Measurements from ENCODE around the gene WDR3.

WDR3 gene

DNA sequence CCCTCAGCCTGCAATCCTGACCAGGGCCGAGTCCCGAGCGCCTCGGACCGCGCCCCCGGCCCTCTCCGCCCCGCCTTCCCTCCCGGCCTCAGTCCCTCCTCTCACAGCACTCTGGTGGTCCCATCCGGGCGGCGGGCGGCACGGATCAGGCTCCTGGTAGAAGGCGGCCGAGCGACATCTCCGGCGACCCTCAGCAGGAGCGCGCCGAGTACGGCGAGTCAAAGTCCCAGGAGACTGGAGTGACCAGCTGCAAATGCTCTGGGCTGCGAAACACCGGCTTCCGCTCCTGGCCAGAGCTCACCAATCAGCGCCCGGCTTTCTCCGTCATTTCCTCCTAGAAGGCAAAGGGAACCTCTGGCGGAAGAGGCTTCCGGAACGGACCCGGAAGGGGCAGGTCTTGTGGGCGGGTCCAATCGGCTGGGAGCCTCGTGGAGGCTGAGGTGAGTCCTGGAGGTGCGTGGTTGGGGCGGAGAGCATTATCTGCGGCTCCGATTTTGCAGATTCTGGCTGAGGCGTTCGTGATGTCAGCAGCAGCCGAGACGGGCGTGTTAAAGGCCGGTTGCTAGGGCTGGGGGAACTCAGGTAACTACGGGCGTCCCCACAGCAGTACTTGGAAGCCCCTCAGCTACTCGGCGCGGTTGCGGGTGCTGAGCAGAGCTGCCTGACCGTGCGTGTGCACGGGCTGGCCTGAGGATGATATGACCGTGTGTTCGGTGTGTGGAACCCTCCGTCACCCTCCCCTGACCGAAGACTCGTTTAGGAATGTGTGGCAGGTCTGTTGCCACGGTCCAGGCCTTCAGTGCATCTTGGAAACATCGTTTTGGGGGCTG lies at the start of gene WDR3, which contains the start of gene GDAP2:
WDR3 (plus strand) TSS at position 397 of the 830 bp plus-strand sequence. CDS start 3,581 bp downstream, outside the sequence.
GDAP2 (minus strand) TSS at position 279 of the 830 bp plus-strand sequence. CDS start 9,264 bp downstream, outside the sequence.
- ATAC-seq (ENCODE audit: low read depth) (peak; percentile 89), DNase-seq (ENCODE audit: low spot score in 2 of 2) (peak; percentile 84 to 92)
- Mint-ChIP-seq H3K9me3 (no peaks in the 10 kb centered on the region), H3K36me3 (peaks cover 7% of the 10 kb centered on the region), H3K27me3 (no peaks in the 10 kb centered on the region), H3K4me1 (peaks cover 29% of the 10 kb centered on the region), H3K27ac (peak within 1 kb of the TSS; percentile 97), H3K4me3 (peak within 1 kb of the TSS; percentile 89)

DNA sequence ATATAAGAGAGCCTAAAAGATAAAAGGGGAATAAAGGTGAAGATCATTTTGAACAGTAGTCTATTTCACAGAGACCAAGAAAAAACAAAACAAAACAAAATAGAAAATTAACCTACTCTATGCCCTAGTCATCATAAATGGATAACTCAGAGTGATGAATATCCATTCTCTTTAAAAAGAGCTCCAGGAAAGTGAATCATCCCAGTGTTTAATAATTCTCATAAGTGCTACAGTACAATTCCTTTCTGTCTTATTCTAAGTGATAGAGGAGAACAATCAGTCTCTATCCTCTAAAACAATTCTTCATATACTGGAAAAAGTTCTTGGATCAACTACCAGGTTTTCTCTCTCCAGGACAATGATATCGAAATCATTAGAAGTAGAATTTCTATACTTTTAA lies 45.9 kb upstream of the WDR3 start:
- H3K4me1 Mint-ChIP-seq = no peaks in the 10 kb centered on the region
- no peak for DNase-seq (ENCODE audit: low spot score in 2 of 2)

DNA sequence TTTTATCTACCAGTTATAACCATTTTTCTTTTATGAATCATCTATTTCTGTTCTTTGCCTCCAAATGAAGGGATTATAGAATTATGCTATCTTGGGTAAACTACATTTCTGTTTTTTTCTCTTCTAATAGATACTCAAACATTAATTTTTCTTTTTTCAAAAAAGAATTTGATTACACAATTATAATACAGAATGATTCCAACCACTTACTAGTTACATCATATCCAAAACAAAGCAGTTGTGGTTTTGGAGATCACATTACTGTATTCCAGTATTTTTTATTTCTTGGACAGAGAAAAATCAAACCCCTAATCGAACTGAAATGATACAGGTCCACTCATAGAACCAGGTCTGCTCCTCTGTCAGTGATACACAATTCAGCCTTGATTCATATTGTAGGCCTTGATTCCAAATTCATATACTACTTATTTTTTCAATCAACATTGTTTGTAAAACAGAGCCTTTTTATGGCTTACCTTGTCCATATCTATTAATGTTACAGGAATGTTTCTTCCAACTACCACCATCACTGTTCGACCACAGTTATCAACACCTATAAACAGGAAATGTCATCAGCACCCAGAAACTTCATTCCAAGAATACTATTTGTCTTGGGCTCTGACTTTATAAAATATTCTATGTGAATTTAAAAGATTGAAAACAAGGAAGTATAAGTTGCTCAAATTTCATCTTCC lies 43.3 kb upstream of the WDR3 start:
- Mint-ChIP-seq H3K4me1 (no peaks in the 10 kb centered on the region), H3K27me3 (no peaks in the 10 kb centered on the region), H3K36me3 (peaks cover 21% of the 10 kb centered on the region), H3K9me3 (no peaks in the 10 kb centered on the region), H3K27ac (no peak overlapping the region), H3K4me3 (no peak overlapping the region)
- no peak for DNase-seq (ENCODE audit: low spot score in 2 of 2)
- ATAC-seq (ENCODE audit: low read depth) = no peak

More for the DNA sequence above, 45.9 kb upstream of the WDR3 start:
- ATAC-seq (ENCODE audit: low read depth) = no peak
- peaks cover 28% of the 10 kb centered on the region for H3K36me3 Mint-ChIP-seq
- no peak overlapping the region for H3K4me3 Mint-ChIP-seq
- no peaks in the 10 kb centered on the region for H3K27me3 Mint-ChIP-seq
- H3K9me3 Mint-ChIP-seq = no peaks in the 10 kb centered on the region
- H3K27ac Mint-ChIP-seq = no peak overlapping the region

DNA sequence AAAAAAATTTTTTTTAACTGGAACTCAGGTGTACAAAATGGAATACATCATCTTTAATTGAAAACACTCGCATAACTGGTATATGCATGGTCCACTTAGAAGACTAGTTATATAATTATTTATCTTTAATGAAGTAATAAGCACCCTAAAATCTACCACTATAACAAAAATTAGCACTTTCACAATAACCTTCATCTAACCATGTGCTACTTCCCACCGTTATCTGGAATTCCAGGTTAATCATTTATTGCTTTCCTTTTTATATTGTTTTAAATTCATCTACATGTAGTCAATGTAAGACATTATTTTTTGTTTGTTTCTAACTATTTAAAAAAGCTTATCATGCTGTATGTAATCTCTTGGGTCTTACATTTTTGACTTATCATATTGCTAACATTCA lies 39.1 kb upstream of the WDR3 start:
- no peak for DNase-seq (ENCODE audit: low spot score in 2 of 2)
- Mint-ChIP-seq H3K4me1 (peaks cover under 1% of the 10 kb centered on the region), H3K9me3 (no peaks in the 10 kb centered on the region), H3K36me3 (peaks cover 14% of the 10 kb centered on the region), H3K27ac (no peak overlapping the region), H3K27me3 (no peaks in the 10 kb centered on the region), H3K4me3 (no peak overlapping the region)
- no peak for ATAC-seq (ENCODE audit: low read depth)

DNA sequence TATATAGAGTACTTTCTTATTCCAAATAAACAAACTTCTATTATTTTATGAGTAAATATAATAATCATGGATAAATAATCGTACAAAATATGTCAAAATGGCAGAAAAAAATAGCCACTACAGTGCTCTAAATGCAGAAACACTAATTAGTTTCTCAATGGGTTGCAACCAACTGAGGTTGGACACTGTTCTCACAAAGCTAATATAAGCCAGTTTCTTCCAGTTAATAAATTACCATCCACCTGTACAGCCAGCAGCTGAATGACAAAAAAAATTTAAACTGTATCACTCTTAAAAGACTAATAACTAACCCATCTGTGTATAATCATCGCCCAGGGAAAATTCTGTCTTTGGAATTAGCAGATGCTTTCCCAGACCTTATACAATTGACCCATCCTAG lies 37.0 kb upstream of the WDR3 start:
- H3K27ac Mint-ChIP-seq = no peak overlapping the region
- H3K27me3 Mint-ChIP-seq = no peaks in the 10 kb centered on the region
- DNase-seq (ENCODE audit: low spot score in 2 of 2) (no peak), ATAC-seq (ENCODE audit: low read depth) (no peak)
- H3K36me3 Mint-ChIP-seq = peaks cover 17% of the 10 kb centered on the region
- no peaks in the 10 kb centered on the region for H3K9me3 Mint-ChIP-seq
- H3K4me1 Mint-ChIP-seq = peaks cover 3% of the 10 kb centered on the region
- no peak overlapping the region for H3K4me3 Mint-ChIP-seq

DNA sequence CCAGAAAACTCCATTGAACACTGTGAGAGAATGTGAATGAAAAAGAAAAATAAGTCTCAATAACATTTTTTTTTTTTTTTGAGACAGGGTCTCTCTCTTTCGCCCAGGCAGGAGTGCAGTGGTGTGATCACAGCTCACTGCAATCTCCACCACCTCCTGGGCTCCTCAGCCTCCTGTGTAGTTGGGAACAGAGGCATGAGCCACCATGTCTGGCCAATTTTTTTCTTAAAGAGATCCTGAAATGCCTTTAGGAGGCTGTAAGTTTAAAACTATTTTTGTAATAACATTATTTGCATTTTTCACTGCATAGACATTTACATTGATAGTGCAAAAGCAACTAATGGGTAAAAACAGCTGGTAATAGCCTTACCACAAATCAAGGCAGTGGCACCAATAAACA lies 35.5 kb upstream of the WDR3 start:
- peaks cover 13% of the 10 kb centered on the region for H3K36me3 Mint-ChIP-seq
- H3K4me1 Mint-ChIP-seq = peaks cover 3% of the 10 kb centered on the region
- H3K4me3 Mint-ChIP-seq = no peak overlapping the region
- DNase-seq (ENCODE audit: low spot score in 2 of 2) (no peak), ATAC-seq (ENCODE audit: low read depth) (no peak)
- no peak overlapping the region for H3K27ac Mint-ChIP-seq
- no peaks in the 10 kb centered on the region for H3K9me3 Mint-ChIP-seq
- no peaks in the 10 kb centered on the region for H3K27me3 Mint-ChIP-seq

DNA sequence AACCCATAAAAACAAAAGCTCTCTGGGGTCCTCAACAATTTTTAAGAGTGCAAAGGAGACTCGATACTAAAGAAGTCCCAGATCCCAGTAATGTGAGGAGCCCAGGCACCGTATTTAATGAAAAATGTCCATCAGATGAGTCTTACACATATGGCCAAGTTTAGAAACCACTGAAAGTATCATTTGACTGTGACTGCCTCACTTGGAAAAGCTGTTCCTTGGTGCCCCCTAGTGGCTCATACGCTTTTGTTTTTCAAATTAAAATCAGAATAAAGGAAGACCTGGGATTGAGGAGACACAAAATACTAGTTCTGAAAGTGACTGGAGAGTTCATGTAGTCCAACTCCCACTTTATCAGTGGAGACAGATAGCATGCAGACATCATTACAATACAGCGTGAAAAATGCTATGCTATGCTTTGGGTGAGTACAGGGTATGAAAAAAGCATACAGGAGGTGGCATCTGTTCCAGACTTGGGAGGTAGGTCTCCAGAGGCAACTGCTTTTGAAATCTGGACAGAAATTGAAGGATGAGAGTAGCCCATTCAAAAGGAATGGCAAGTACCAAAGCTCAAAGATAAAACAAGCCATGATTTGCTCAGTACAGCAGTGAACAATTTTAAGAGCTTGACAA lies 33.9 kb upstream of the WDR3 start:
- Mint-ChIP-seq H3K36me3 (peaks cover 16% of the 10 kb centered on the region), H3K27ac (no peak overlapping the region), H3K9me3 (no peaks in the 10 kb centered on the region), H3K4me1 (peaks cover 3% of the 10 kb centered on the region), H3K4me3 (no peak overlapping the region), H3K27me3 (no peaks in the 10 kb centered on the region)
- peak; percentile 54 to 55 for DNase-seq (ENCODE audit: low spot score in 2 of 2)
- ATAC-seq (ENCODE audit: low read depth) = peak; percentile 26

DNA sequence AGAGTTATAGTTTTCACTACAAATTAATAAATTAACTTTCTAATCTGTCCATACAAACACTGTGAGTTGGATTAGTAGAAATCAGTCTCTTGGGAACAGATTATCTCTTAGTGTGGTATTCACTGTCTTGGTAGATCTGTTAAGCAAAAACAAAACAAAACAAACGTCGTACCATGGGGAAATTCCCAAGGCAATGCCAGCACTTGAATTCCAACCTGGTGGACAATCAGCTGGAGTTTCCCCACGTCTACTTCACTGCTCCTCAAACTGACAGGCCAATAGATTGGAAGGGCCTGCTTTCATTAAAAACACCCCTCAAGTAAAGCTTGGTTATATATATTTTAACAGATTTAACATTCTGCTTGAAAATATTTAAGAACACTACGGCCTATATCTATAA lies 32.0 kb upstream of the WDR3 start:
- Mint-ChIP-seq H3K4me3 (no peak overlapping the region), H3K4me1 (peaks cover 3% of the 10 kb centered on the region), H3K27ac (no peak overlapping the region), H3K36me3 (peaks cover 31% of the 10 kb centered on the region), H3K9me3 (peaks cover 3% of the 10 kb centered on the region), H3K27me3 (no peaks in the 10 kb centered on the region)
- no peak for ATAC-seq (ENCODE audit: low read depth)
- DNase-seq (ENCODE audit: low spot score in 2 of 2) = no peak

DNA sequence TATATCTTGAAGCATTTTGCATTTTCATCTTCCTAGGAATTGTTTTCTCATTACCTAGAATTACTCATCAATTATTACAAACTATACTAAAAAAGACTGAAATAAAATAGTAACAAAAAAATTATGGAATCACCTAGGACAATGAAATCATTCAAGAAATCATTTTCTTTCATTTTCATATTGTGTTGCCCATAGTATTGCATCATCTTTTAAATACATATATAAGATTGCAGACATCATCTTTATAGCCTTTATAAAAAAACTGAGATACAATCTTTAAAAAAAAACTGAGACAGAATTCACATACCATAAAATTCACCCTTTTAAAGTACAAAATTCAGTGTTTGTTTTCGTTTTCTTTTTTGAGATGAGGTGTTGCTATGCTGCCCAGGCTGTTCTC lies 29.7 kb upstream of the WDR3 start:
- Mint-ChIP-seq H3K36me3 (peaks cover 38% of the 10 kb centered on the region), H3K27me3 (no peaks in the 10 kb centered on the region), H3K9me3 (peaks cover 3% of the 10 kb centered on the region), H3K4me3 (no peak overlapping the region), H3K27ac (no peak overlapping the region), H3K4me1 (peaks cover 3% of the 10 kb centered on the region)
- DNase-seq (ENCODE audit: low spot score in 2 of 2) (no peak), ATAC-seq (ENCODE audit: low read depth) (no peak)

DNA sequence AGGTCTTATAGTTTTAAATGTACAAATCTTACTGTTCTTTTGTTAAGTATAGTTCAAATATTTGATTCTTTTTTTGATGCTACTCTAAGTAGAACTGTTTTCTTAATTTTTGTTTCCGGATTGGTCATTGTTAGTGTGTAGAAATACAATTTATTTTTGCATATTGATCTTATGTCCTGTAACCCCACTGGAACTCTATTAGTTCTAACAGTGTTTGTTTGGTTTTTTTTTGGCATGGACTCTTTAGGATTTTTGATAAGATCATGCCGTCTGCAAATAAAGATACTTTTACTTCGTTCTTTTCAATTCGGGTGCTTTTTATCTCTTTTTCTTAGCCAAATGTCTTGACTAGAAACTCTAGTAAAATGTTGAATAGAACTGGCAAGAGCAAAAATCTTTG lies 26.6 kb upstream of the WDR3 start:
- no peak for ATAC-seq (ENCODE audit: low read depth)
- Mint-ChIP-seq H3K9me3 (peaks cover 3% of the 10 kb centered on the region), H3K4me1 (no peaks in the 10 kb centered on the region), H3K4me3 (no peak overlapping the region), H3K36me3 (peaks cover 50% of the 10 kb centered on the region), H3K27me3 (no peaks in the 10 kb centered on the region), H3K27ac (no peak overlapping the region)
- DNase-seq (ENCODE audit: low spot score in 2 of 2) = no peak

DNA sequence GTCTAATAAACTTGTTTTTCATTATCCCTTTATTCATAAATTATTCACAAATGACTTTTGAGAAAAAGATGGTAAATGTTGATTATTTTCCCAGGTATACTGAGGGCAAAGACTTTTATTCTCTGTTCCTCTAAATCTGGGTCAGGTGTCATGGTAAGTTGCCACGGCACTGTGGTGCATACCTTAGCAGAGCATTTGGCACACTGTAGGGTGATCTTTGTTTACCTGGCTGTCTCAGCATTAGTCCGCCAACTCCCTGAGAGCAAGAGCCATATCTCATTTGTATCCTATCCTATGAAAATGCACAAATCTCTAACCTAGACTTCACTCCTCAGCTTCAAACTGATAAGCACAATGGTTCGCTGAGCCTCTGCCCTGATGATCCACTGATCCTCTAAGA lies 25.1 kb upstream of the WDR3 start:
- H3K27ac Mint-ChIP-seq = no peak overlapping the region
- no peak overlapping the region for H3K4me3 Mint-ChIP-seq

DNA sequence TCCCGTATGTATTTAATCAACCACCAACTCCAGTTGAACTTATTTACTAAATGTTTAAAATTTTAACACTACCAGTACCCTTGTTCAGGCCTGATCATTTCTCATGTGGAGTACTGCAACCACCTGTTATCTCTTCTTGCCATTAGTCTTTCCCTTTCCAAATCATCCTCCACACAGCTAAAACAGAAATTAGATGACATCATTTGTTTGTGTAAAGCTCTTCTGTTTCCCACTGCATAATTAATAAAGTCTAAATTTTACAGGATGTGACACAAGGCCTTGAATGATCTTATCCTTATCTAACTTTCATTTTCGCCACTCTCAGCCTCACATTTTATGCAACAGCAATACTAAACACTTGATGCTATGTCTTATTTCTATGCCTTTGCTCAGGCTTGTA lies 24.5 kb upstream of the WDR3 start:
- Mint-ChIP-seq H3K27ac (peak overlapping the region; percentile 26), H3K27me3 (no peaks in the 10 kb centered on the region), H3K9me3 (peaks cover 3% of the 10 kb centered on the region), H3K36me3 (peaks cover 49% of the 10 kb centered on the region), H3K4me1 (no peaks in the 10 kb centered on the region), H3K4me3 (no peak overlapping the region)
- ATAC-seq (ENCODE audit: low read depth) (no peak), DNase-seq (ENCODE audit: low spot score in 2 of 2) (no peak)

More for the DNA sequence above, 25.1 kb upstream of the WDR3 start:
- Mint-ChIP-seq H3K27me3 (no peaks in the 10 kb centered on the region), H3K36me3 (peaks cover 49% of the 10 kb centered on the region), H3K9me3 (peaks cover 3% of the 10 kb centered on the region), H3K4me1 (no peaks in the 10 kb centered on the region)
- DNase-seq (ENCODE audit: low spot score in 2 of 2) = no peak
- ATAC-seq (ENCODE audit: low read depth) = no peak

DNA sequence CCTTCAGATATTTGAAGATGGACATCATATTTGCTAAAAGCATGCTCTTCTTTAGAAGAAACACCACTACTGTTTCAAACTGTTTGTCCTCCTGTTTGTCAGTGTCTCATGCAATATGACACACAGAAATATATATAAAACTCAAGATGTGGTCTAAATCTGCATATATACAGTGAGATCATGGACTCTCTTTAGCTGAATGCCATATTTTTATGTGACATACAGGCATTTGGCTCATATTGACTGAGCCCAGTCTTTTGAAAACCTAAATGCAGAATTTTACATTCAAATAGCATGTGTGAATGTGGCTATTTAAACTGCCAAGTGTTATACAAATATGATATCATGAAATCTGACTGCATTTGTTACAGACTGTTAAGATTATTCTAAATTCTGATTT lies 18.5 kb upstream of the WDR3 start:
- H3K27ac Mint-ChIP-seq = no peak overlapping the region
- H3K36me3 Mint-ChIP-seq = peaks cover 41% of the 10 kb centered on the region
- ATAC-seq (ENCODE audit: low read depth) = no peak
- no peak overlapping the region for H3K4me3 Mint-ChIP-seq
- DNase-seq (ENCODE audit: low spot score in 2 of 2) = no peak
- no peaks in the 10 kb centered on the region for H3K27me3 Mint-ChIP-seq
- H3K9me3 Mint-ChIP-seq = no peaks in the 10 kb centered on the region
- H3K4me1 Mint-ChIP-seq = no peaks in the 10 kb centered on the region

DNA sequence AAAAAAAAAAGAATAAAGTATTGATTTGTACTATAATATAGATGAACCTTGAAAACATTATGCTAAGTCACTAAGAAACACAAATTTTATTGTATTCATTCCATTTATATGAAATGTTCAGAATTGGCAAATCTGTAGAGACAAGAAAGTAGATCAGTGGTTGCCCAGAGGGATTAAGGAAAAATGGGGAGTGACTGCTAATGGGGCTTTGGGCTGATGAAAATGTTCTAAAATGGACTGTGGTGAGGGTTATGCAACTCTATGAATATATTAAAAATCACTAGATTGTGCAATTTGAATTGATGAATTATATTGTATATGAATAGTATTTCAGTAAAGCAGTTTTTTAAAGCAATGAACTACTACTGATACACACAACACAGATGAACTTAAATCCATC lies 10.2 kb upstream of the WDR3 start:
- H3K27me3 Mint-ChIP-seq = no peaks in the 10 kb centered on the region
- DNase-seq (ENCODE audit: low spot score in 2 of 2) = no peak
- peaks cover 4% of the 10 kb centered on the region for H3K4me1 Mint-ChIP-seq
- no peak overlapping the region for H3K27ac Mint-ChIP-seq
- no peaks in the 10 kb centered on the region for H3K9me3 Mint-ChIP-seq
- peaks cover 28% of the 10 kb centered on the region for H3K36me3 Mint-ChIP-seq
- no peak for ATAC-seq (ENCODE audit: low read depth)
- no peak overlapping the region for H3K4me3 Mint-ChIP-seq
